Measurements from ENCODE around the gene CIB1.
"Not testable (repeated sequence)": the region's sequence is repeated elsewhere in the genome, so short reads cannot be mapped to it uniquely, and the experiment has no call there.

CIB1 gene

DNA sequence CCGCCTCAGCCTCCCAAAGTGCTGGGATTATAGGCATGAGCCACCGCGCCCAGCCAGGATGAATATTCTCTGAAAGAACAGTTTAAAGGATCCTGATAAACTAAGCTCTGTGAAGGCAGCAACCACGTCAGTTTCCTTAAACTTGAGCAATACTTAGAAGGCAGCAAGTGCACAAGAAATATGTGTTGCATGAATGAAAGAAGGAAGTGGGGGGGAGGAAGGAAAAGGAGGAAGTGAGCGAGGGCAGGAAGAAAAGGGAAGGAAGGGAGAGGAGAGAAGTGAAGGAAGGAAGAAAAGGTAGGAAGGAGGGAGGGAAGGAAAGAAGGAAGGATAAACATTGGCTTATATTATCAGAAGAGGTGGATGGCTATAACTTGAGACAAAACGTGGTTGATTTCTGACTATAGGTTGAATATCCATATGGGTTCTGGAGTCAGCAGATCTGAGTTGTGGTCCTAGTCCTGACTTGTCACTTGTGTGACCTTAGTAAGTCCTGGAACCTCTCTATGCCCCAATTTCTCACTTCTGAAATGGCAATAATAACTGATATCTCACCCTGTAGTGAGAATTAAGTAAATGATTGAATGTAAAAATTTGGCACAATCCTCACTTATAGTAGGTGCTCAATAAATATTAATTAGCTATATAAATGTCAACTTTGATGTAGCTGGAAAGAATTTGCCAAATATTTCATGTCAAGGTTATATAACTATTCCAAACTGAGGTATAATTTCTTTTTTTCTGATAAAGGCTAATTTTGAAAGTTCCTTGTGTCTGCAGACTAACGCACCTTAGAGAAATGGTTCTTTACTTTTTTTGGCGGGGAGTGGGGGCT is 44.6 kb downstream of the CIB1 start:
- Histone ChIP-seq H3K9ac (ENCODE audit: low read length) (no peak overlapping the region), H3K36me3 (ENCODE audit: control insufficient read depth, insufficient read depth, low read length, severe bottlenecking) (no peaks in the 10 kb centered on the region), H3K4me1 (ENCODE audit: control insufficient read depth, insufficient read depth, low read length) (peaks cover 16% of the 10 kb centered on the region), H3K4me3 (ENCODE audit: low read length) (no peak overlapping the region), H3K27me3 (replicated peaks; ENCODE audit: control insufficient read depth, insufficient read depth, low read length) (no peaks in the 10 kb centered on the region), H3K9me3 (ENCODE audit: control insufficient read depth, low read length) (no peaks in the 10 kb centered on the region)
- no peak for DNase-seq (ENCODE audit: low read depth)

DNA sequence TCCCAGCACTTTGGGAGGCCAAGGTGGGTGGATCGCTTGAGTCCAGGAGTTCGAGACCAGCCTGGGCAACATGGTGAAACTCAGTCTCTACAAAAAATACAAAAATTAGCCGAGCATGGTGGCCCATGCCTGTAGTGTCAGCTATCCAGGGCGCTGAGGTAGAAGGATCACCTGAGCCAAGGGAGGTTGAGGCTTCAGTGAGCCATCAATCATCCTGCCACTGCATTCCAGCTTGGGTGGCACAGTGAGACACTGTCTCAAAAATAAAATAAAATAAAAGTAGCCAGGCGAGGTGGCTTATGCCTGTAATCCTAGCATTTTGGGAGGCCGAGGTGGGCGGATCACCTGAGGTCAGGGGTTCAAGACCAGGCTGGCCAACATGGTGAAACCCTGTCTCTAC is 45.7 kb downstream of the CIB1 start:
- H3K27me3 ChIP-seq (replicated peaks; ENCODE audit: control insufficient read depth, insufficient read depth, low read length); H3K9ac ChIP-seq (ENCODE audit: low read length); H3K36me3 ChIP-seq (ENCODE audit: control insufficient read depth, insufficient read depth, low read length, severe bottlenecking); H3K4me3 ChIP-seq (ENCODE audit: low read length); H3K9me3 ChIP-seq (ENCODE audit: control insufficient read depth, low read length); DNase-seq (ENCODE audit: low read depth): not testable (repeated sequence)
- H3K4me1 ChIP-seq (ENCODE audit: control insufficient read depth, insufficient read depth, low read length): peaks cover 22% of the 10 kb centered on the region

DNA sequence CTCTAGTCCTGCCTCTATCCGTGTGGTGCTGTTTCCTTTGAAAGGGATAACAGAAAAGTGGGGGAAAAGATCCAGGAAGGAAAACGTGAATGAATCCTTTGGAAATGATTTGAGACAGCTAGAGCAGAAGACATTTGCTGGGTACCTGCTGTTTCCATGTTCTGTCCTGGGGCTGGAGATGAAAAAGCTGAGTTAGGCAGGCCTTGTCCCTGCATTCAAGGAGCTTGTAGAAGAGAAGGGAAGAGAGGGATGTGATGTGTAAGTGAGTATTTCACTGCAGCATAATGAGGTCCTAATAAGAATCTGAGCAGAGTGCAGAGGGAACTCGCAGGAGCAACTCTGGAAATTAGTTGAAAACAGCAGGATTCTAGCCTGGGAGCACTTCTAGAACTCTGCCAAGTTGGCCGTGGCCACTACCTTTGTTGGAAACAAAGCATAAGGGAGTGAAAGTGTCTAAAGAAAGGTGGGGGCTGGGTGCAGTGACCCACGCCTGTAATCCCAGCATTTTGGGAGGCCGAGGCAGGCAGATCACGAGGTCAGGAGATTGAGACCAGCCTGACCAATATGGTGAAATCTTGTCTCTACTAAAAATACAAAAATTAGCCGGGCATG is 46.4 kb downstream of the CIB1 start:
- Histone ChIP-seq H3K9me3 (ENCODE audit: control insufficient read depth, low read length) (no peaks in the 10 kb centered on the region), H3K4me1 (ENCODE audit: control insufficient read depth, insufficient read depth, low read length) (peaks cover 18% of the 10 kb centered on the region), H3K27me3 (replicated peaks; ENCODE audit: control insufficient read depth, insufficient read depth, low read length) (no peaks in the 10 kb centered on the region), H3K9ac (ENCODE audit: low read length) (no peak overlapping the region), H3K36me3 (ENCODE audit: control insufficient read depth, insufficient read depth, low read length, severe bottlenecking) (no peaks in the 10 kb centered on the region), H3K4me3 (ENCODE audit: low read length) (no peak overlapping the region)
- DNase-seq (ENCODE audit: low read depth): no peak

DNA sequence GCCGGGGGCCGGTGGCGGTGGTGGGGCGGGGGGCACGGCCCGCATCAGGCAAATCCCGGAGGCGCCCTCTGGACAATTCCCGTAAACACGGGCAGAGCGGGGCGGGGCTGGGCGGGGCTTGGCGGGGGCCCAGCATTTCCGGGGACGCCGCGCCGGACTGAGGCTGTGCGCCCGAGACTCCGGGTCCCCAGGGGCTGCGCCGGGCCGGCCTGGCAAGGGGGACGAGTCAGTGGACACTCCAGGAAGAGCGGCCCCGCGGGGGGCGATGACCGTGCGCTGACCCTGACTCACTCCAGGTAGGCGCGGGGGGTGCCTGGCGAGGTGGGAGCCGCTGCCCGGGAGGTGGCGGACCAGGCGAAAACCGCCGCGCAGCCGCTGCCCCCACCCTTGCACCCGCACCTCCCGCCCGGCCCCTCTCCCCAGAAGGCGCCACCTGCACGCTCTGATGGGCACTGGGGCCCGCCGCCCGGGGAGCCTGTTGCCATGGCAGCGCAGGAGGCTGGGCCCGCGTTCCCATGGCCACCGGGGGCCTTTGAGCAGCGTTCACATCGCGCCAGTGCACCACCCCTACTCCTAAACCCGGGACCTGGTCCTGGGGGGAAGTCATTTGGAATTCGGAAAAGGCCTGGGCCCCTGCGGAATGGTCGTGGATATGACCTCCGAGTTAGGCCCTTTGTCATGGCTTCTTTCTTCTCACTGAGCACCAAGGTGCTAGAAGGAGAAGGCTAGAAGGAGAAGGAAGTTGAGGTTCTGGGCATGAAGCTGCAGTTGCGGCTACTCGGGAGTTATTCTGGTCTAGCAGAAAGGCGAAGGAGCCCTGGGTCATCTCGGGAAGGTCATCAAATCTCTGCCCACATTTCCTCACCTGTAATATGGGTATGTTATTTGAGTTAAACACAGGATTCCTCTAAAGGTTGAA is 48.7 kb downstream of the CIB1 start:
- no peaks in the 10 kb centered on the region for H3K27me3 ChIP-seq (replicated peaks; ENCODE audit: control insufficient read depth, insufficient read depth, low read length)
- DNase-seq (ENCODE audit: low read depth): peak; percentile 71
- H3K36me3 ChIP-seq (ENCODE audit: control insufficient read depth, insufficient read depth, low read length, severe bottlenecking): no peaks in the 10 kb centered on the region
- peak overlapping the region; percentile 73 for H3K4me3 ChIP-seq (ENCODE audit: low read length)
- H3K4me1 ChIP-seq (ENCODE audit: control insufficient read depth, insufficient read depth, low read length): peaks cover 20% of the 10 kb centered on the region
- no peaks in the 10 kb centered on the region for H3K9me3 ChIP-seq (ENCODE audit: control insufficient read depth, low read length)
- H3K9ac ChIP-seq (ENCODE audit: low read length): peak overlapping the region; percentile 76

DNA sequence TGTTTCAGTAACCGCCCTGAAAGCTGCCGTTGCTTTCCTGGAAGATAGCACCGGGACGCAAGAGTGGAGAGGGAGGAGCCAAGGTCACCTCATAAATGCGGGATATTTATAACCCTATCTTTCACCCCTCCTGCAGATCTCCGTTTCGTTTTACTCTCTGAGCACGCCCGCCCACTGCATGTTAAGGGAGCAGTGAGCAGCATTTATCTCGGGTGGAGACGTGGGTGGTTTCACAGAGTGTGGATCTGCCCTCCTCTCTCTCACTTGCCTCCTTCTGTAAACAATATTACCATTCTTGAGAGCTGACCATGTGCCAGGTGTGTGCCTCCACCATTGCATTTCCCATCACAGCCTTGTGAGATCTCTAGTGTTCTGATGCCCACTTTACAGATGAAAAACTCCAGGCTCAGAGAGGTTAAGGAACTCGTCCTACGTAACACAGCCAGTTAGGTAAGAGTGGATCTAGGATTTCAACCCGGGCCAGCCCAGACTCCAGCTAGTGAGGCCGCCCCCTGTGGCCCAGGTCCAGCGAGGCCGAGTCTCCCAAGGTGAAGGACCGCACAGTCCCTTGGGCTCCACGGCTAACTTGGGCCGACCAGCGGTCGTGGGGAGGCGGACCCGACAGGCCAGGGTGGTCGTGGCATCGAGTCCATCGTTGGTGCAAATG is 49.5 kb downstream of the CIB1 start:
- Histone ChIP-seq H3K27me3 (replicated peaks; ENCODE audit: control insufficient read depth, insufficient read depth, low read length) (no peaks in the 10 kb centered on the region), H3K4me3 (ENCODE audit: low read length) (peak overlapping the region; percentile 73), H3K36me3 (ENCODE audit: control insufficient read depth, insufficient read depth, low read length, severe bottlenecking) (no peaks in the 10 kb centered on the region), H3K4me1 (ENCODE audit: control insufficient read depth, insufficient read depth, low read length) (peaks cover 20% of the 10 kb centered on the region), H3K9me3 (ENCODE audit: control insufficient read depth, low read length) (no peaks in the 10 kb centered on the region), H3K9ac (ENCODE audit: low read length) (peak overlapping the region; percentile 76)
- DNase-seq (ENCODE audit: low read depth): no peak

DNA sequence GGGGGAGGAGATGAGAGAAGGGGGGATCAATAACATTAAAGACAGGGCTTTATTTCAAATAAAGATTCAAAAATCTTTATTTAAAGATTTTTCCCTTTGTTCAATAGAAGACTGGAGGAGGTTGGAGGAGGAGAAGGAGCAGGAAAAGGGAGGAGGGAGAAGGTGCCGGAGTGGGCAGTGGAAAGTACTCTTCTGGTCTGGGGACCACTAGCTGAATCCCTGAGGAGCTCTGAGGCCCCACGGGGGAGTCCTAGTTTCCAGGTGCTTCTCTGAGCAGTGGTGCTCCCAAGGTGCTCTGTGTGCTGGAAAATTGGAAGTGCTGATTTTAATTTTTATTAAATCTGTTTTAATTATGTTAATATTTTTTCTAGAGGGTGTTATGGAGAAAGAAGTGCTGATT is 52.0 kb downstream of the CIB1 start:
- H3K36me3 ChIP-seq (ENCODE audit: control insufficient read depth, insufficient read depth, low read length, severe bottlenecking): no peaks in the 10 kb centered on the region
- H3K27me3 ChIP-seq (replicated peaks; ENCODE audit: control insufficient read depth, insufficient read depth, low read length): no peaks in the 10 kb centered on the region
- peaks cover 20% of the 10 kb centered on the region for H3K4me1 ChIP-seq (ENCODE audit: control insufficient read depth, insufficient read depth, low read length)
- no peaks in the 10 kb centered on the region for H3K9me3 ChIP-seq (ENCODE audit: control insufficient read depth, low read length)
- no peak overlapping the region for H3K4me3 ChIP-seq (ENCODE audit: low read length)
- H3K9ac ChIP-seq (ENCODE audit: low read length): no peak overlapping the region
- no peak for DNase-seq (ENCODE audit: low read depth)

Data from adipocyte (in vitro differentiated cells).